Nephron progenitor cell (in vitro differentiated cells): ENCODE data around the gene WDR7.

Experiments
- DNase-seq: peaks from one replicate; pipeline ENCODE4 v3.0.0; 2021
- H3K27ac Mint-ChIP-seq: 2 replicates; pipeline ENCODE4 v1.8.0; 2021; ENCODE audit warnings: mild to moderate bottlenecking, moderate library complexity, mixed read lengths
- H3K27me3 Mint-ChIP-seq: 2 replicates; pipeline ENCODE4 v1.8.0; 2021; ENCODE audit warnings: mild to moderate bottlenecking, low read depth, mixed read lengths; ENCODE audit not compliant: poor library complexity
- H3K36me3 Mint-ChIP-seq: 2 replicates; pipeline ENCODE4 v1.8.0; 2021; ENCODE audit warnings: low read depth, mixed read lengths
- H3K4me1 Mint-ChIP-seq: 2 replicates; pipeline ENCODE4 v1.8.0; 2021; ENCODE audit warnings: mixed read lengths
- H3K4me3 Mint-ChIP-seq: 2 replicates; pipeline ENCODE4 v1.8.0; 2021; ENCODE audit warnings: mild to moderate bottlenecking, moderate library complexity, mixed read lengths
- H3K9me3 Mint-ChIP-seq: 2 replicates; pipeline ENCODE4 v1.8.0; 2021; ENCODE audit warnings: mild to moderate bottlenecking, moderate library complexity, mixed read lengths
- CTCF ChIP-seq: fragments of 200-600 bp; sonication (generic); IDR thresholded peaks from 2 replicates; pipeline ENCODE4 v1.5.0; 2021; ENCODE audit warnings: antibody characterized with exemption

WDR7 gene

GRCh38 chr18:56891116-56891515 lies 240.0 kb downstream of the WDR7 start:
- H3K4me1 Mint-ChIP-seq = no peaks in the 10 kb centered on the region
- no peaks in the 10 kb centered on the region for H3K27me3 Mint-ChIP-seq
- H3K4me3 Mint-ChIP-seq = no peak overlapping the region
- no peak for DNase-seq
- TF ChIP-seq CTCF = no peak
- H3K27ac Mint-ChIP-seq = no peak overlapping the region
- H3K9me3 Mint-ChIP-seq = no peaks in the 10 kb centered on the region
- no peaks in the 10 kb centered on the region for H3K36me3 Mint-ChIP-seq

- DNase-seq = no peak
- no peaks in the 10 kb centered on the region for H3K9me3 Mint-ChIP-seq
- no peak for TF ChIP-seq CTCF
- no peak overlapping the region for H3K27ac Mint-ChIP-seq
- no peaks in the 10 kb centered on the region for H3K36me3 Mint-ChIP-seq
- no peak overlapping the region for H3K4me3 Mint-ChIP-seq
- H3K27me3 Mint-ChIP-seq = no peaks in the 10 kb centered on the region
- no peaks in the 10 kb centered on the region for H3K4me1 Mint-ChIP-seq
Observed at GRCh38 chr18:56891870-56892269, 240.7 kb downstream of the WDR7 start.

- H3K36me3 Mint-ChIP-seq = no peaks in the 10 kb centered on the region
- H3K27ac Mint-ChIP-seq = no peak overlapping the region
- H3K9me3 Mint-ChIP-seq = no peaks in the 10 kb centered on the region
- DNase-seq = no peak
- H3K4me3 Mint-ChIP-seq = no peak overlapping the region
- no peaks in the 10 kb centered on the region for H3K4me1 Mint-ChIP-seq
- no peak for TF ChIP-seq CTCF
- H3K27me3 Mint-ChIP-seq = no peaks in the 10 kb centered on the region
Observed at GRCh38 chr18:56897122-56897521, 246.0 kb downstream of the WDR7 start.

GRCh38 chr18:56899660-56900059 lies 248.5 kb downstream of the WDR7 start:
- Mint-ChIP-seq H3K4me3 (no peak overlapping the region), H3K27me3 (no peaks in the 10 kb centered on the region), H3K9me3 (no peaks in the 10 kb centered on the region), H3K27ac (no peak overlapping the region), H3K4me1 (no peaks in the 10 kb centered on the region), H3K36me3 (no peaks in the 10 kb centered on the region)
- TF ChIP-seq CTCF = no peak
- no peak for DNase-seq

GRCh38 chr18:56900195-56901094 lies 249.3 kb downstream of the WDR7 start:
- Mint-ChIP-seq H3K27ac (no peak overlapping the region), H3K4me3 (no peak overlapping the region), H3K9me3 (no peaks in the 10 kb centered on the region), H3K4me1 (no peaks in the 10 kb centered on the region), H3K27me3 (no peaks in the 10 kb centered on the region), H3K36me3 (no peaks in the 10 kb centered on the region)
- DNase-seq = no peak
- no peak for TF ChIP-seq CTCF

GRCh38 chr18:56901919-56902318 lies 250.8 kb downstream of the WDR7 start:
- Mint-ChIP-seq H3K27me3 (no peaks in the 10 kb centered on the region), H3K9me3 (no peaks in the 10 kb centered on the region), H3K4me3 (no peak overlapping the region), H3K36me3 (no peaks in the 10 kb centered on the region), H3K27ac (no peak overlapping the region), H3K4me1 (no peaks in the 10 kb centered on the region)
- no peak for TF ChIP-seq CTCF
- no peak for DNase-seq
